Suppressor macrophage (primary cell): ENCODE measurements around the gene CACNA1S.
A peak's percentile ranks its signal among the peaks of the same experiment; 100 is the strongest.

Experiments used
- DNase-seq, 4 experiments: peaks; one replicate each; pipeline ENCODE4 v3.0.0-alpha.2; 2020 to 2022

CACNA1S gene

DNA sequence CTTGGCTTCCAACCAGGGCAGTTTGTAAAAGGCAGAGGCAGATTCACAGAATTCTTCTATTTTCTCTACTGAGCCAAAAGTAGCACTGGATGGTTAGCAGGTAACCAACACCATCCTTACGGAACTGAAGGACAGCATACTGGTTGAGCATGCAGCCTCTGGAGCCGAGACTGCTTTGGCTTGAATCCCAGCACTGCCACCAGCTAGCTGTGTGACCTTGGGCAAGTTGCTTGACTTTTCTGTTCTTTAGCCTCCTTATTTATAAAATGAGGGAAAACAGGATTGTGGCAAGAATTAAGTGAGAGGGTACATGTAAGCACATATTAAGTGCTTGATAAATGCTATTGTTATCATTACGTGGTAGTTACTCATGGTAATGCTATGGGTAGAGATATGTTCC, 19.5 kb downstream of the CACNA1S start:
- no peak for DNase-seq

GRCh38 chr1:201091256-201091655, 21.0 kb downstream of the CACNA1S start:
- DNase-seq: no peak

DNA sequence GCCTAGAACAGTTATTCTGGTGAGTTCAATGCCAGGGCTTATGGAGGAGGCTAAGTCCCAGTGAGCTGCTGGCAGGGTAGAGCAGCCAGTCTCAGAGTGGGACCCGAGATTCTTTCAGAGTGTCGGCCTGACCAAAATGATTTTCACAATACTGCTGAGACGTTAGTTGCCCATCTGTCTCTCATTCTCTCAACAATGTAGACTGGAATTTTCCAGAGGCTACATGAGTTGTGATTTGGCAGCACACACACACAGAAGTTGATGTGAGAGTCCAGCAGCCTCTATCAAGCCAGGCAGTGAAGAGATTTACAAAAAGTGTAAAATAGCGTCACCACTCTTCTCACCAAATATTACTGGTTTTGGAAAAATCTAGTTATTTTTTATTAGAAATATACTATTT, 21.7 kb downstream of the CACNA1S start:
- DNase-seq: no peak

GRCh38 chr1:201089596-201089995, 22.6 kb downstream of the CACNA1S start:
- DNase-seq: no peak

GRCh38 chr1:201088901-201089525, 23.2 kb downstream of the CACNA1S start:
- no peak for DNase-seq

DNA sequence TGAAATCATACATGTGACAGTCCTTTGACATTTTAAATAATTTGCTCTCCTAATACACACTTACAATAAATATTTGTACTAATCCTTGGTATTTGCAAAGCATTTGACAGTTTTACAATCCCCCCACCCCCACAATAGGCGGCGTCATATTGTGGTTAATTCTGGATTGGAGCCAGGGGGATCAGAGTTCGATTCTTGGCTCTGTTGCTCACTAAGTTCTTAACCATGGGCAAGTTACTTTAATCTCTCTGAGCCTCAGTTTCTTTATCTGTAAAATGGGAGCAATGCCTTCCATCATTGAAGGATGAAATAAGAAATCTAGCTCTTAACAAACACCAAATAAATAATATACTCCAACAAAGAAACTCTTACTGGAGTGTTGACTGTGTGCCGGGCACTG, 23.8 kb downstream of the CACNA1S start:
- DNase-seq: no peak

DNA sequence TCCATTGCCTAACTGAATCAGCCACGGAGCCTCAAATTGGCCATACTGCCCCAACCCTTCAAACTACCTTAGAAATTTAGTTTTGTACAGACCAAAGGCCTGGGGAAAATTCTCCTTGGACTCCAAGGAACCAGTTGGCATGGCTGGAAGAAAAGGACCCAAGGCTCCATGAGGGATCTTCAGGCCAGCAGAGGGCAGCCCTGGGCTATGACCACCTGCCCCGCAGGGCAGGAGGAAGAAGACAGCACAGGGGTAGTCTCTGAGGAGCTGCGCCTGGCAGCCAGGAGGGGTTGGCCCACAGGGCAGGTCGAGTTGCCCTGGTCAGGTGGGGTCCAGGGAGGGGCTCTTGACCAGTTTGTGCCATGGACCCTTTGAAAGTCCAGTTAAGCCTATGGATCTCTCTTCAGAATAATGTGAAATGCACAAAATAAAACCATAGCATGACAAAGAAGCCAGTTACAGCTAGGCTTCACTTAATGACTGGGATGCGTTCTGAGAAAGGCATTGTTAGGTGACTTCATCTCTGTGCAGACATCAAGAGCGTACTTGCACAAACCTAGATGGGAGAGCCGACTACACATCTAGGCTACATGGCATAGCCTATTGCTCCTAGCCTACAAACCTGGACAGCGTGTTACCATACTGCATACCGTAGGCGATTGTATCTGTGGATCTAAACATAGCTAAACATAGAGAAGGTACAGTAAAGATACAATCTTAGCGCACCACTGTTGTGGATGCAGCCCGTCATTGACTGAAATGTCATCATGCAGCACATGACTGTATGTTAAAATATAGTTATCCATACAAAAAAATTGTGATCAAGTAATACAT, 26.1 kb downstream of the CACNA1S start:
- peak; percentile 70 to 85 (median 76) for DNase-seq

- peak in 1 of 4 experiments; percentile 6 for DNase-seq
Observed at GRCh38 chr1:201084295-201084694, 27.9 kb downstream of the CACNA1S start.

DNA sequence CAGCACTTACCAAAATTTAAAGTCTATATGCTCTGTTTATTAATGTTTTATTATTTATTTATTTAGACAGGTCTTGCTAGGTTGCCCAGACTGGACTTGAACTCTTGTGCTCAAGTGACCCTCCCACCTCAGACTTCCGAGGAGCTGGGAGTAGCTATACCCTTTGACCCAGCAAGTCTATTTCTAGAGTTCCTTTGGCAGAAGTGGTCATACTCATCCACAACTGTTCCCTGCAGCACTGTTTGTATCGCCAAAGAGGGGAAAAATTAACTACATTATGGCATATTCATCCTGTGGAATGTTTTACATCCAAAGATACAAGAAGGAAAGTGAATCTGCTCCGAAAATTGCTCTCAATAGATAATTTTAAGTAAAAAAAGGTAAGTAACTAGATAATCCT, 28.5 kb downstream of the CACNA1S start:
- no peak for DNase-seq

DNA sequence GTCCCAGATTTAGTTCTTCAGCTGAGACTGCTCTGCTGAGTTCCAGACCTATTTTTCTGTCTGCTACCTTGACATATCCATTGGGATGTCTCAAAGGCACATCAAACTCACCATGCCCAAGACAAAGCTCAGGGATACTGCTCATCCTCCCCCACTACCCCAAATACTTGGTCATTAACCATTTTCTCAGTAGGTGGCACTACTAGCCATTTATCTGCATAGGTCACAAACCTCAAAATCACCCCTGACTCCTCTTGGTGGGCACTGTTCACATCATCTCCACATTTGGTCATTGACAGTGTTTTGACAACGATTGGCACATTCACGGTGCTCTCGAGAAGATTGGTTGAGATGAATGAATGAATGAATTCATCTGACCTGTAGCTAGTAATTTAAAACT, 32.1 kb downstream of the CACNA1S start:
- DNase-seq: no peak

DNA sequence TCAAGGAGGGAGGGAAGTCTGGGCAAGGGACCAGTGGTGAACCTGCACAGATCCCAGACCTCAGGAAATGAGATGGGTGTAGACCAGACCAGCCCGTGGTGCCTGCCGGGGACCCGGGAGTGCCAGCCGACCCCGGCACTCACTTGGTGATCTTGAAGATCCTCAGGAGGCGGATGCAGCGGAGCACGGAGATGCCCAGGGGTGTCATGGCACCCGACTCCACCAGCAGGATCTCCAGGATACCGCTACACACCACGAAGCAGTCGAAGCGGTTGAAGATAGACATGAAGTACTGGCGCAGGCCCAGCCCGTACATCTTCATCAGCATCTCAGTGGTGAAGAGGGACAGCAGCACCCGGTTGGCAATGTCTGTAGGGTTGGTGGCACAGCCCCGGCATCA, 34.5 kb downstream of the CACNA1S start:
- DNase-seq: no peak

GRCh38 chr1:201077116-201077515, 35.1 kb downstream of the CACNA1S start:
- DNase-seq: no peak

- DNase-seq: no peak
Observed at GRCh38 chr1:201076092-201076491, 36.1 kb downstream of the CACNA1S start.

GRCh38 chr1:201074018-201074417, 38.2 kb downstream of the CACNA1S start:
- no peak for DNase-seq

DNA sequence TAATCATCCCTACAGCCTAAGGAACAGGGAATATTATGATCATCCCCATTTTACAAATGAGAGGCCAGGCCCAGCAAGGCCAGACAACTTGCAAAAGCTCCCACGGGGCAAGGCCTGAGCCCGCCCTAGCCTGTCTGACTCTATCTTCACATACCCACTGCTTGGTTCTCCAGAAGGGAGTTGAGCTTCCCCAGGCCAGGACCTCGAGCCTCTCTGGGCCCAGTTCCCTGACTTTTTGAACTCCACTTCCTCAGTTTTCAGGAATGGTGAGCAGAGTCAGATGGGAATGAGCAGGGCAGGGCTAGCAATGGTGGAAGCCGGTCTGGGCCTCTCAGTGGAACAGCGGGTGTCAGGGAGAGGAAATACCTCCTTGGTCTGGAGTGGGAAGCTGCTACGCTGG, 39.3 kb downstream of the CACNA1S start:
- DNase-seq: no peak

- no peak for DNase-seq
Observed at GRCh38 chr1:201072149-201072548, 40.1 kb downstream of the CACNA1S start.

GRCh38 chr1:201069636-201070035, 42.6 kb downstream of the CACNA1S start:
- no peak for DNase-seq

GRCh38 chr1:201068976-201069375, 43.2 kb downstream of the CACNA1S start:
- no peak for DNase-seq

DNA sequence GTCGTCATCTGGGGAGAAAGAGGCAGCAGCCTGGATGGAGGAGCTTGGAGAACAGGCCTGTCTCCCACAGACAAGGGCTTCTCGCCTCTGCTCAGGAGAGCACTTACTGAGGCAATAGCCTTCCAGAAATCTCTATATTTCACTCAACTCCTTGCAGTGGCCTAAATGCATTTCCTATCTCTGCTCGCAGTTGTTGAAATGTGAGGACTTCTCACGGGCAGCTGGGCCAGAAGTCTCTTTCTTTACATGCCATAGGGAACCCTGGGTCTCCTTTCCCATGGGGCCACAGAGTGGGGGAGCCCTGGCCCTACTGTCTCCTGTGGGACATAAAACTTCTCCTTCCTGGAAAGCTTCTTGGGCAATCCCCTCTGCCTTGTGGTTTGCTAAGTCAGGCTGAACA, 45.2 kb downstream of the CACNA1S start:
- DNase-seq: no peak

DNA sequence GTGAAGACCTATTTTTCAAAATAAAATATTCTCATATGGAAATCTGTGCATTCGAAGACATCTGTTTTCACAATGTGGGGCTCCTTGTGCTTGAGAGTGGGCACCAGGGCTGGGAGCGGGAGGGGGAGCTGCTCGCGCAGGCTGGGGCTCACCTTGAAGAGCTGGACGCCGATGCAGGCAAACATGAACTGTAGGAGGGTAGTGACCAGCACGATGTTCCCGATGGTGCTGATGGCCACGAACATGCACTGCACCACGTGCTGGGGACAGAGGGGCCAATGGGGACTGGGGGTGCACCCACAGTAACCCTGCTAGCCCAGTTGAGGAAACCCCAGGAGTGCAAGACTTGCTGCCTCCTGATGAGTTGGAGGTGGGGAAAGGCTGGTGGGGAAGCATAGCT, 46.5 kb downstream of the CACNA1S start:
- no peak for DNase-seq

DNA sequence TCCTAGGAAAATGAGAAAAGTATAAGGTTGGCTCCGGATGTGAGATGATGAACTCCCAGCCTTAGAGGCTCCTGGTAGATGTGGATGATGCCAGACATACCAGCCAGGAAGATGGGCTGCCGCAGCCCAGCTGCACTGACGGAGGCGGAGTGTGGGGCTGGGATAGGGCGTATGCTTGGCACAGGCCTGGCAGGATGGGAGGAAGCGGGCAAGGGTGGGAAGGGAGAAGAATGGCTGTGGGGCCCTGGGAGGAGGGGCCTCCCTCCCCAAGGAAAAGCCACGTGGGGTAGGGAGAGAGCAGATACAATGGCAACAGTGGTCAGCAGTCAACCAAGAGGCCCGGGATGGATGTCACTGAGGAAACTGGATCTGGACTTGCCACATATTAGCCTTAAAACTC, 47.4 kb downstream of the CACNA1S start:
- DNase-seq: no peak

- no peak for DNase-seq
Observed at GRCh38 chr1:201063145-201063544, 49.1 kb downstream of the CACNA1S start.

GRCh38 chr1:201062511-201063091, 49.6 kb downstream of the CACNA1S start:
- no peak for DNase-seq

DNA sequence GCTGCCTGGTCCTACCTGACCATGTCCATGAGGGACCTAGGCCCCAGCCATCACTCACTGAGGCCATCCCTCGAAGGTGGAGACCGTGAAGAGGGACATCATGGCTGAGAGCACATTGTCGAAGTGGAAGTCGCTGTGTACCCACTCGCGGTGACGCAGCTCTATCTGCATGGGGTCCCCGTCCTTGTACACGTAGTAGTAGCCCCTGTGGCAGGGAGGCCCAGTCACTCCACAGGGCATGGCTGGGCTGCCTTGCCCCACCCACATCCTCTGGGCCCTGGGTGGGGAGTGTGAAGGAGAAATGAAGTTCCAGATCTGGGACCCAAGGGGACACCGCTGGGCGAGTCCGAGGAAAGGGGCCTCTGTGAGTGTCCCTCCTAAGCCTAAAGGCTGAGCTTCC, 50.3 kb downstream of the CACNA1S start:
- DNase-seq: no peak
